NCI-H1092 (cell line): ENCODE data around the gene DPY19L2.
"Not testable (repeated sequence)": the region's sequence is repeated elsewhere in the genome, so short reads cannot be mapped to it uniquely, and the experiment has no call there.

Experiments used
- DNase-seq: peaks from one replicate; lab custom pipeline; 2025; lab: John Stamatoyannopoulos, UW

Gene DPY19L2

GRCh38 chr12:63658501-63658900 is 9.8 kb downstream of the DPY19L2 start:
- not testable (repeated sequence) for DNase-seq

GRCh38 chr12:63656407-63656806 is 11.9 kb downstream of the DPY19L2 start:
- not testable (repeated sequence) for DNase-seq

- not testable (repeated sequence) for DNase-seq
These were observed 12.6 kb downstream of the DPY19L2 start for GRCh38 chr12:63655543-63656257.

GRCh38 chr12:63654481-63654880 is 13.8 kb downstream of the DPY19L2 start:
- not testable (repeated sequence) for DNase-seq

- DNase-seq, result not testable (repeated sequence)
These were observed 18.8 kb downstream of the DPY19L2 start for GRCh38 chr12:63649517-63649916.

- DNase-seq, result not testable (repeated sequence)
These were observed 24.7 kb downstream of the DPY19L2 start for GRCh38 chr12:63643381-63644140.

- not testable (repeated sequence) for DNase-seq
These were observed 44.0 kb downstream of the DPY19L2 start for GRCh38 chr12:63624258-63624657.

GRCh38 chr12:63615544-63615943 is 52.7 kb downstream of the DPY19L2 start:
- not testable (repeated sequence) for DNase-seq

- not testable (repeated sequence) for DNase-seq
These were observed 57.0 kb downstream of the DPY19L2 start for GRCh38 chr12:63611285-63611684.

GRCh38 chr12:63609281-63609680 is 59.0 kb downstream of the DPY19L2 start:
- DNase-seq, result not testable (repeated sequence)

GRCh38 chr12:63604985-63605384 is 63.3 kb downstream of the DPY19L2 start:
- DNase-seq, result not testable (repeated sequence)

GRCh38 chr12:63594828-63595227 is 73.5 kb downstream of the DPY19L2 start:
- not testable (repeated sequence) for DNase-seq

- DNase-seq, result not testable (repeated sequence)
These were observed 83.9 kb downstream of the DPY19L2 start for GRCh38 chr12:63584426-63584825.

- not testable (repeated sequence) for DNase-seq
These were observed 85.0 kb downstream of the DPY19L2 start for GRCh38 chr12:63583289-63583688.

GRCh38 chr12:63577631-63578030 is 90.7 kb downstream of the DPY19L2 start:
- not testable (repeated sequence) for DNase-seq

- not testable (repeated sequence) for DNase-seq
These were observed 96.3 kb downstream of the DPY19L2 start for GRCh38 chr12:63572038-63572437.

- not testable (repeated sequence) for DNase-seq
These were observed 109.8 kb downstream of the DPY19L2 start for GRCh38 chr12:63558445-63558844.

- DNase-seq, result not testable (repeated sequence)
These were observed 116.9 kb downstream of the DPY19L2 start for GRCh38 chr12:63551397-63551796.

- not testable (repeated sequence) for DNase-seq
These were observed 119.3 kb downstream of the DPY19L2 start for GRCh38 chr12:63549034-63549433.

- not testable (repeated sequence) for DNase-seq
These were observed 122.9 kb downstream of the DPY19L2 start for GRCh38 chr12:63545298-63545916.

GRCh38 chr12:63538656-63539055 is 129.6 kb downstream of the DPY19L2 start:
- DNase-seq, result not testable (repeated sequence)

GRCh38 chr12:63537838-63538237 is 130.5 kb downstream of the DPY19L2 start:
- not testable (repeated sequence) for DNase-seq
